ENCODE measurements around the gene FBN1.

Gene FBN1

DNA sequence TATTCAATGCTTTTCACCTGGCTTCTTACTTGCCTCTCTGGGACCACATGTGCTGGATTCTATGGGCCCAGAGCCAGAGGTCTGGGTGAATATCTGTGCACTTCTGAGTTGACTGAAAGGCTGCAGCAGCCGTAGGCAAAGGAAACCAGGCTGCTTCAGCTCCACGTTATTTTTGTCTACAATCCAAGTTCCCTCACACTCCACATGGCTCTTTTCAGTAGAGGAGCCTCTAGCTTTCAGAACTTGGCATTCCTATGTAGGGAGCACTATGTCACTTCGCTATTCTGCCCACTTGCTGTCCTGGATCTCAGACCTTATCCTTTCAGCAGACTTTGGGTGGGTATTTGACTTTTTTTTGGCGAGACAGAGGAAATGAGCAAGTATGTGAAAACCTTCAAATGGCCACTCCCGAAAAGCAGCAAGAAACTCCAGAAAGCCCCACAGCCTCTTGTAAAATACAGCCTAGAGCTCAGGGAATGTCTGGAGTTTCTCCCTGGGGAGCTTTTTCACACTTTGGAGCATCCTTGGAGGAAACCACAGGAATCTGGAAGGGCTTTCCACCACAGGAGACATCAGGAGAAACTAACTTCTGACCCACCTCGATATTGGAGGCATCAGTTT, 233.4 kb downstream of the FBN1 start:
- in situ Hi-C loops (cut with MboI; ENCODE audit: low sequenced_read_pairs), result no loop called here

DNA sequence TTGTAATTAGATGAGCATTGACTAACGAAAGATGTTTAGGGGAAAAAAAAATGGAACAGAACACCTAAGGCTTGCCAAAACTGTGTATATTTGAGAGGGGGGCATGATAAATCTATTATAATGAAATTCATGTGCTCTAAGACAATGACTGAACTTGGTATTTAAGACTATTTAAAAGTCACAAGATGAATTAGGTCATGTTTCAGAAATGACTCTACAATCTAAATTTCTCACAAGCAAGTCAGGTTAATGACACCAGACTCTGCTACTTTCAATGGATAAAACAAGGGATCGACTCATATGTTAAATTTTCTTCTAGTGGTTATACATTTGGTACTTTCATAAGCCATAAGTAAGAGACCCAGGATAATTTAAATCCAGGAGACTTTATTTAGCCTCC, 235.9 kb downstream of the FBN1 start:
- in situ Hi-C loops (cut with MboI; ENCODE audit: low sequenced_read_pairs), result no loop called here

DNA sequence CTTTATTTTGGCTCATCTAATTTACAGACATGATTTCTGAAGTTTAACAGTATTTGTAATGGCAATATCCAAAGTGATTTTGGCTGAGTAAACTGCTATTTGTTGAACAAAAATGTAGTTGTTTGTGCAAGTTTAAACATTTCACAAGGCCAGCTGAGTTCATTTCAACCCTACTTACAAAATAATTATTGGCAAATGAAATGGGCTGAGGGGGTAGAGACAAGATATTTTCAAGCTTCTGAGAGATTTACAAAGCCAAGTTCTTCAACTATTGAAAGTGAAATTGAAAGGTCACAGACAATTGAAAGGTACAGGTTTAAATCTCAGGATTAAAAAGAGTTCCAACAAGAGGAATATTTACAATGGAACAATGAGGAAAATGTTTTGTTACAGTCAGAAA, 237.2 kb downstream of the FBN1 start:
- in situ Hi-C loops (cut with MboI; ENCODE audit: low sequenced_read_pairs), result no loop called here

DNA sequence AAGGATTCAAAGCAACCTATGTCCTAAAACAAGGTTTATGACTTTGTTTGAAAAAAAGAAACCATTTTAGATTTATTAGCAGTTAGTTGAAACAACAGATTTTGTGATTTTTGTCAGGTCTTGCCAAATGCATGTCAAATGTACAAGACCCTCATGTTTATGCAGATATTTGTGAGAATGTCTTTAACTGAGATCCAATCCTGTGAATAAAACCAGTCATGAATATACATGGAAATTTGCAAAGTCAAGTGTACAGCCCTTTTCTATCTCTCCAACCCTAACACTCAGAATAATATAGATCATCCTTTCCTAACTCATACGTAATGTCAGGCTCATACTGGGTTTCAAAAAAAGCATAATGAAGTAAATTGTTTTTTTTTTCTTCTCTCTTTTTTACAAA, 237.9 kb downstream of the FBN1 start:
- in situ Hi-C loops (cut with MboI; ENCODE audit: low sequenced_read_pairs), result no loop called here

DNA sequence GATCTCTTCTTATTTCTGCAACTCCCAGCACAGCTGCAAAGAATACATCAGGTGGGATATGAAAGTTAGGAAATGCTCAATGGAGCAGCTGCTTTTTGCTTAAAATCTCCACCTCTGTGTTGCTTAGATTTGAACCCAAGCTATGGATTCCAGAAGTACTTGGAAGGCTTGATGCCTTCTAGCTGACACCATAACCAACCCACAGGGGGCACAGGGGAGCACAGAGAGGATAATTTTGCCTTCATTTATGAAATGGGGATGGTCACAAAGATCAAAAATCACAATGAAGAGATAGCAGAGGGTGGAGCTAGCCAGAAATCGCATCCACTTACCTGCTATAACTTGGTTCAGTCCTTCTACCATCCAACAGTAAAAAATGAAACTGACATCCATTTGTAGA, 238.6 kb downstream of the FBN1 start:
- in situ Hi-C loops (cut with MboI; ENCODE audit: low sequenced_read_pairs), result no loop called here

DNA sequence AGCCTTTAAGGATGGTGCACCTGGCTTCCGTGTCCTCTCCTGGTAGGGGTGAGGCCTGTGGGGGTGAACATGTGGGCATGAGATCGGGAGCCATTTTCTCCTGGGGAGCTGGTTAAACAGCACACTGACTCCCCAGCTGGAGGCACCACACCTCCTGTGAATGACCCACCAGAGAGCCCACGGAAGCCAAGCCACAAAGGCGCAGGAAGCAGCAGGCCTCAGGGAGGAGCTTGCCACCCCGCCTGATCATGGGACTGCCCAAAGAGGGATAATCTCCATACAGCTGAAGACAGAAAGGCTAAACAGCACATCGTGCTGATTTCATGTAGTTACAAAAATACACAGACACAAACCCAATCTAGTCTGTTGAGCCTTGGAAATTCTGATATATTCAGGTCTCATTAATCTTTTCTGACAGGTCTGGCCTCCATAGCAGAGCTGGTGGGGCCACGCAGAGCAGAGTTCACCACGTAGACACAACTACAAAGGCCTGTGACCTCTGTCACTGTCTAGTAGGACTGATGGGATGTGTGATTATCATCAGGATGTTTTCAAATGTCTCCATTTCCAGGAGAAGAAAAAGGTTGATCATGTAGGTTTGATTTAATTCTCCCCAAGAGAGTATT, 239.1 kb downstream of the FBN1 start:
- in situ Hi-C loops (cut with MboI; ENCODE audit: low sequenced_read_pairs), result no loop called here

DNA sequence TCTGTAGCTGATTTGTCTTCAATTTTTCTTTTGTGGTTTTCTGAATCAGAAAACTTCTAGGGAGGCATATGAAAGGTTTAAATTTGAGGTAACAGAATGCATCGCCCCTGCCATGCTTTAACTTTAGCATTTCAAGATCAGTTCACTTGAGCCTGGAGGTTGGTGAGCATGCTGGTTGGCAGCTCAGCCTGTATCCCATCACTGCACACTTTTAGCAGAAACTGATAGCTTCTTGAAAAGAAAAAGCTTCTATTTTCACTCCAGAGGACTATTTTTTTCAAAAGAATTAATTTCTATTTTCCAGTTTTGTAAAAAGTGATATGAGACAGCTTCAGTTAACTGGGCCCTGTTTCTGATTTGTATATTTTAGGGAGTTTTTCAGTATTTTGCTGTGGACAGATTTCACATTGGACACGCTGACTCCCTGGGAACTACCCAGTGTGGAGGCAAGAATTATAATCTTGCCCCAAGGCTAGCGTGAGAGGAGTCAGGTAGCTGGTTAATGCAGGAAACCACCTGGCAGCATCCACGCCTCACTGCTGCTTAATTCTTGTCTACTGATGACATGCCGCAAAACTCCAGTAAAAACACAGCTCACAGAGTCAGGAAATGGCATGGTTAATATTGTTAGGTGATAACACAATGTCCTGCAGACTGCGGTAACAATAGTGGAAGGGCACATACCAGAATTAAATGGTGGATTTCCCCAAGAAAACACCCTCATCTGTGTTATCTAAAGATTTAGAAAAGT, 242.9 kb downstream of the FBN1 start:
- in situ Hi-C loops (cut with MboI; ENCODE audit: low sequenced_read_pairs), result no loop called here

DNA sequence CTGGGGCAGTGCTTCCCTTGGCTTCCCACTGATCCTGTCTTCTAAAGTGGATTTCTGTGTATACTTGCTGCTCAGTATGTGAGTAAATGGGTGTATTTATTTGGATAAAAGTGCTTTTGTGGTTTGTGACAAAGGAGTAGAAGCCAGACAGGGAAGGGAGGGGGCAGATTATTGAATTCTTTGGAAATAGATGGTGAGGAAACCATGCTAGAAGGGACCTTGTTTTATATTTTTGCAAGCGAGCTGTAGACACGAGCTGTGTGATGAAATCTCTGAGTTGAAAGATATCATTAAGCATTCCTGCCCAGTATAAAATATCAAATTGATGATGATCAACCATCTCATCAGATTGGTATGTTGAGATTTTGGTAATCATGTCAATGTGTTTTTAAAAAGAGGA, 245.4 kb downstream of the FBN1 start:
- in situ Hi-C loops (cut with MboI; ENCODE audit: low sequenced_read_pairs), result no loop called here

DNA sequence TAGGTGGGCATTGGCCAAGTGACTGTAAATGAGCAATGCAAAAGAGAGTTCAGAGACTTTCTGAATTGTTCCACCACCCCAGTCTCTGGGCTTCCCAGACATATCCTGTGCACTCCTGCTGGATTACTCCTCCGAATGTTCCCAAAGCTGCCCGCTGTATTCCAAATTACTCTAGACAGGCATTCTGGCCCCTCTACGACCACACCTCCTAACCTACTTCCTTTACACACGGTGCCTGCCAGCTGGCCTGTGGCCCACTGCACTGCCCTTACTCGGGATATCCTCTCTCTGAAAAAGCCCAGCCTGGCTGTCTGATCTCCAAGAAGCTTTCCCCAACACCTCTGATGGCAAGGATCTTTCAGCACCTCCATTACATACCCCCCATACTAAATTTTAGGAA, 247.7 kb downstream of the FBN1 start:
- in situ Hi-C loops (cut with MboI; ENCODE audit: low sequenced_read_pairs), result no loop called here

DNA sequence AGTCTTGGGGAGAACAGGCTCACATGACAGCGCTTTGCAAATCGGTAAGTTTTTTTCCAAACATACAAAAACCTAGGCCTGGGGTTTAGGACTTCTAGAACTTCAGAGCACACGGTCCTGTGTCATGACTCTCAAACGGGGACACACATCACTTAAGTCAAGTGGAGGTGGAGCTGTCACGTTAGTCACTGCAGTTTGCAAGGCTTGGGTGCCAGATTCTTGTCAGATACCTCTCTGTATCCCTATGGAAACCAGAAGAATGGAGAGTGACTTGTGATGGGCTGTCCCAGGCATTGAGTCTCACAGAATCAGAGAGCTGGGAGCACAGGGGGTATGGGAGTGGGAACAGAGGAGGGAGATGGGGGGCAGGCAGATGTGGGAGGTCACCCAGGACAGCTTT, 249.5 kb downstream of the FBN1 start:
- in situ Hi-C loops (cut with MboI; ENCODE audit: low sequenced_read_pairs), result no loop called here

DNA sequence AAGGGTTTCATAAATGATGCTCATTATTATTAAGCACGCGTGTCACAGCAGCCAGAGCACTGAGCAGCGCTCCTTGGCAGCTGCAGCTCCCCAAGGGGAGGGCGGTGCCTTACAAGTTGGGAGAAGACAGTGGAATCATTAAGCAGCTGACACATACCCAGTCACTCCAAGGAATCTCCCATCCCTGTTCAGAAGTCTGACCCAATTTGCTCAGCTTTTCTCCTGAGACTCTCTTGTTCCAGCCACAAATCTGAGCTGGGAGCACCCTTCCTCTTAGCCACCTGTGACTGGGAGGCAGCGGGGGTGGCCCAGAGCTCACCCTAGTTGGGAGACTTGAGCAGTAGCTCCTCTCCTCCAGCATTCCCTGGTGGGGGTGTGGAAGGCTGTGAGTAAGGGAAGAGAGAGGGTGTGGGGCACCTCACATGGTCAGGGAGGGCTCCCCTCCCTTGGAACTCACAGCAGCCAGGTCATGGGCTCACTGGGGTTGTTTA, 249.9 kb downstream of the FBN1 start:
- in situ Hi-C loops (cut with MboI; ENCODE audit: low sequenced_read_pairs), result no loop called here

DNA sequence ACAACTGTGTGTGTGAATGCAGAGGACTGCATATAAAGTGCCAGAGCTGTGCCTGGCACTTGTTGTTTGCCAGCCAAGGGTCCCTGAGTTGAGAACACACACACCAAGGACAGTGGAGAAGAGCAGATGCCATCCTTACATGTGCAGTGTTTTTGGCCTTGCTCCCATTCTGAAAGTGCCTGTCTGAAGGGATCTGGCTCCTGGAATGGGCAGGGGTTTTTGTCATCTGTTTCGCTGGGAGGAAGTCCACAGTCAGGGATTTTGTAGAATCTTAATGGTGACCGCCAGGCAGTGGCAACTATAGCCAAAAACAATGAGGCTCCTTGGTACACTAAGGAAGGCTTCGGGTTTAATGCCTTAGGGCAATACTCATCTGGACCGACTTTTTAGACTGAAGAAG, 250.5 kb downstream of the FBN1 start:
- in situ Hi-C loops (cut with MboI; ENCODE audit: low sequenced_read_pairs), result no loop called here

DNA sequence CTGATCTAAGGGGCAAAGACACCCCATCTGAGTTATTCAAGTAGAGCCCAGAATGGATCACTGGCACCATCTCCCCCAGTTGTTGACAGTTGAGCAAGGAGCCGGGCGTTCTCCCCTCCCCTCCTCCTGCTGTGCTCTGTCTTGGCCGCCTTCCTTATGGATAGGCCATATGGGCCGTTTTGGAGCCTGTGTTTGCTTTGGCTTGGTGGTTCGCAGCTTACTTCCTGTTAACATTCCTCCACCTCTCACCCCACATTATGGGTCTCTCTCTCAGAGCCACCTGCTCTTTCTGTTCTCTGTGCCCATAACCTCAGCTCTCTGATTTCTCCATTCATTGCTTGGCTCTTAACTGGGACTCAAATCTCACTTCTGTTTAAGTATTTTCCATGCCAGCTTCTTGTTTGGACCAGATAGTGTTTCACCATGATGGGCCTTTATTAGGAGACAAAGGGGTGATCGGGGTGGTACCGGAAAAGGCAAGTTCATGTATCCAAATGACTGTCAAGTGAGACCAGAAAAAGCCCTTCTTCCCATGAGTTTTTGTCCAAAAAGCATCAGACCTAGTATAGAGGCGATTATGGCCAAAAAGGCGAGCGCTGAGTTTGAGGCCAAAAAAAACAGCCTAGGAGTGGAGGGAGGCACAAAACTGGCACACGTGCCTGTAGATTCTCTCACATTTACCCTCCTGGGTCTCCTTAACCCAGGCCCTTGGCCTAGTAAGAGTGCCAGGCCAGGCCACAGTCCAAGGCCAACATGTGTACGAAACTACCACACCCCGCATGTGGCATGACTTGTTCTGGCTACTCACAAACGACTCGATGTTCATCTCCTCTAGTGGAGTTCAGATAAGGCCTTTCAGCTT, 251.6 kb downstream of the FBN1 start:
- in situ Hi-C loops (cut with MboI; ENCODE audit: low sequenced_read_pairs), result no loop called here

DNA sequence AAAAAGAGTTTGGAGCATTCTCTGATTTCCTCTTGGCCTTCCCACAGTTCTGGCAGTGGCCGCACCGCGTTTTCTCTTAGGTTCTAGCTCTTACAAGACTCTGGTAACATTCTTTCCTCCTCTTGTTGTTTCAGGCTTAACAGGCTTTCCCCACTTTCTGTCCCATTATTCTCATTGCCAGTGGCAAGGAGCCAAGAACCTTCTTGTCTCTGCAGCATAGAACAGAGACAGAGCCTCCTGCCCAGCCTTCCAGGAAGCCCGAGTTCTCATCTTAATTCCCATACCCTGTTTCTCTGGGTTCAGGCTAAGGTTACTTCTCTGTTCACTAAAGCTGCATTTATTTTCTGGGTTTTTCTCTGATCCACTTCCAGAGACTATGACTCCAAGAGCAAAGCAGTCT, 253.2 kb downstream of the FBN1 start:
- in situ Hi-C loops (cut with MboI; ENCODE audit: low sequenced_read_pairs), result no loop called here

DNA sequence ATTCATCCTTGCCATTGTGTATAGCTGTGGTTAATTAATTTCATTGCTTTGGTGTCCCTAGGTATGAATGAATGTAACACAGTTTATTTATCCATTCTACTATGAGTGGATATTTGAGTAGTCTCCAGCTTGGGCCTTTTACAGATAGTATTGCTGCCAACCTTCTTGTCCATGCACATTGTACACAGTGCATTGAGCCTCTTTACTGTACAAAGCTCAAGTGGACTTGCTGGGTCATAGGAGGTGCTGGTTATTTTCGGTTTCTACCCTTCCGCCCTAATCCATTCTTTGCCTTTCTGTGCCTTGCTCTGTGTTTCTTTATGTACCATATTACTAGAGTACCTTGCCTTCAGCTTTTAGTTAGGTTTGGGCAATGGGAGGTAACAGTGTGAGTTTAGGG, 253.6 kb downstream of the FBN1 start:
- in situ Hi-C loops (cut with MboI; ENCODE audit: low sequenced_read_pairs), result no loop called here

DNA sequence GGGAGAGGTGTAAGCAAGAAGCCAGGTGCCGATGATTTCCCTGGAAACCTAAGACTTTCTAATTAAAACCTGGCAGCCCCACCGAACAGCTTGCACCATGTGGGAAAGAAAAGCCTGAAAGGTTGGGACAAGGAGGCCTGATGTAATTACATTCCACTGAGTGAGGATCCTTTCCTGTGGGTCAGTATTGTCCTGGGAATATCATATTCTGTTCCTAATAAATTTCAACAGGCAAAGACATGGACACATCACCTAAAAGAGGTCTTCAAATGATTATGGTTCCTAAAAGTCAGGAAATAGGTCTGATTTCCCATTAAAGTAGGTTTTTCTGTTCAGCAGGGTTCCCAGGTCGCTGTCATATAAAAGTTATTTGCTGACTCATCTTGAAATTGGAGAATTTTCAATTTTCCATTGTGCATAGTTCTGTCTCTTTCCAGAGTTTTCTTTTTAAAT, 255.8 kb downstream of the FBN1 start:
- in situ Hi-C loops (cut with MboI; ENCODE audit: low sequenced_read_pairs), result no loop called here

DNA sequence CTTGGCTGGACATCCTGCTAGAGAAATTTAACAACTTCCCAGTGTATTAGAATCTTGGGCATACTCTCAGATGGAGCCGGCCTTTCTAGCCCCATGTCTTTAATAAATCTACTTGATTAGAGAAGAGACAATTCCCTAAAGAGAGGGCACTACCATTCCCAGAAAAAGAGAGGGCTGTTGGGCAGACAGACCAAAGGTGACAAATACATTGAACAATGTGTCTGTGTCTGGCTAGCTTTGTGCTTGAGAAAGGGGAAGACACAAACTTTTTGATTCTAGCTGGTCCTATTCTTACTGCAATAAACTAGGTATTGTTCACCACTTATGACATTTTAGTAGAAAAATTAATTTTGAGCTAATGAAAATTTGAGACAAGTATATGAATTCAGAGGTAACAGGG, 256.6 kb downstream of the FBN1 start:
- in situ Hi-C loops (cut with MboI; ENCODE audit: low sequenced_read_pairs), result no loop called here

DNA sequence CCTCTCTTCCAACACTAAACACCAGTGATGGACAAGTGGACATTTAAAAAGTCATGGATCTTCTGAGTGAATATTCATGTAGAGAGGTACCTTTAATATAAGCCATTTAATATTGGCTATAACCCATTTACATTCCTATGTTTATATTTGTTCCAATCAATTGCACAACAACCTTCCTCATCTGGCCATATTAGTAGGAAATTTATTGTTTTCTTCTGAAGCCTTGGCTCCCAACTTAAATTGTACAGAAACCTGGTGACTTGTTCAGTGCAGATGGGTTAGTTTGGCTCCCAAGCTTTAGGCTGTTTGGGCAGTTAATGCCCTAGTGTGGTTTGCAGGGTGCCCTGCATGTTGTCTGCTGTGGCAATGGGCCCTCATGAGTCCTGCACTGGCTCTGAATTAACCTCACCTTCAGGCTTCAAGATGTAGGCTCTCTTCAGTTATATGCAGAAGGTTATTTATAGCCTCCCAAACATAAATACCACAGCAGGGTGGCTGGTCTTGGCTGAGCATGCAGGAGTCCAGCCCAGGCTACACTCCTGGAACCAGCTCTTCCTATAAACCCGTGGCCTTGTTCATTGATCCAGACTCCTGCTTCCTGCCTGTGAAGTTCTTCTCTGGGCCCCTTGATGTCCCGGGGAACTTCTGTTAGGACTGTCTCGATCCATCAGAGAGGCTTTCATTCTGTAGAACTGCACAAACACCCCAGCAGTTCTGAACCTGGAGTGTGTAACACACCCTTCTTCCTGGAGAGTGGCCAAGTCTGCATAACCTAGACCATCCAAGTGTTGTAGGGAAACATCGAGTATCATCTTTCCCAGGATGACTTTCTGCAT, 257.3 kb downstream of the FBN1 start:
- in situ Hi-C loops (cut with MboI; ENCODE audit: low sequenced_read_pairs), result no loop called here

DNA sequence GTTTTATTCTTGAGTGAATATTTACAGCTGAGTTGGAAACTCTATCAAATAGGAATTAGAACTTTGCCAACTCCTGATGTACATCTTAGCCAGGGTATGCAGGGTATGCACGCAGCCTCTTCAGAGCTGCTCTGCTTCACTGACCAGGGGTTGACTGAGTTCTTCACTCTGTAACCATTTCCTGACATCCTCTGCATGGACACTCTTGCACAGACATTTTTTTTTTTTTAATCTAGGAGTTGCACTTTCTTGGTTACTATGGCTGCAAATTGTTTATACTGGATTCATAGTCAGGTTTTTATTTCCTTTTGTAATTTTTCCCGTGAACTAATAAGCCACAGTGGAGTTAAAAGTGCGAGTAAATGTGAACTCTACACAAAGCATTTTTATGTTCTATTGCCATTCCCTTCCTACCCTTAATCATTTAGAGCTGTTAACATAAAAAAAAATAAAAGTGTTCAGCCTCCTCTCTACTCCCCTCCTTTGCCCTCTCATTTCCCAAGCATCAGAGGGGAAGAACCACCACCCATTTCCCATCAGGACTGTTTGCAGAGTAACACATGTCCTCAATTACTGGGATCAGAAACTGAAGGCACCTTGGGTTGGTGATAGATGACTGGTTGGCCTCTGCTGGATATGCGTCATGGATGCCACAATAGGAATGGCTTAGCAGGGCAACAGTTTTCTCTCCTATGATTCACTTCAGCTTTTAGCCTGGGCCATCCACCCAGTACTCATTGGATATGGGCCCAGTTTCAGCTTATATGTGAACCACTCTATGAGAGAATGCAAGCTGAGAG, 260.3 kb downstream of the FBN1 start:
- in situ Hi-C loops (cut with MboI; ENCODE audit: low sequenced_read_pairs), result no loop called here

DNA sequence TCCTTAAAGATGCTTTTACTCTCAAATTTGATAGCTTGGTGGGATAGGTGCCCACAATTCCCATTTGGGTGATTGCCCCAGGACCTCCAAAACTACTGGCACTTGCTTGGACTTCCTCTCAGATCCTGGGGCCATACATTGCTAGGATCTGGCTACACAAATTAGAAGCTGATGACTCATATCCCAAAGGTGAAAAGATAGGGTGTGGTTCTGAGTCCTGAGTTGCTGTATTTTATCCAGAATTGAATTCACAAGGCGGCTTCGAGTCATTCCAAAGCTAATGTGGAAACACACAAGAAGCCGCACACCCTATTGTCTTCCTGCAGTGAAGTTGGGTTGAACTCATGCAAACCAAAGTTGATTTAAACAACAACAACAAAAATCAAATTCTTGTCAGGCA, 260.9 kb downstream of the FBN1 start:
- in situ Hi-C loops (cut with MboI; ENCODE audit: low sequenced_read_pairs), result no loop called here

All from hTERT RPE-1 (cell line).